Measurements from ENCODE around the gene RPA1.

DNA sequence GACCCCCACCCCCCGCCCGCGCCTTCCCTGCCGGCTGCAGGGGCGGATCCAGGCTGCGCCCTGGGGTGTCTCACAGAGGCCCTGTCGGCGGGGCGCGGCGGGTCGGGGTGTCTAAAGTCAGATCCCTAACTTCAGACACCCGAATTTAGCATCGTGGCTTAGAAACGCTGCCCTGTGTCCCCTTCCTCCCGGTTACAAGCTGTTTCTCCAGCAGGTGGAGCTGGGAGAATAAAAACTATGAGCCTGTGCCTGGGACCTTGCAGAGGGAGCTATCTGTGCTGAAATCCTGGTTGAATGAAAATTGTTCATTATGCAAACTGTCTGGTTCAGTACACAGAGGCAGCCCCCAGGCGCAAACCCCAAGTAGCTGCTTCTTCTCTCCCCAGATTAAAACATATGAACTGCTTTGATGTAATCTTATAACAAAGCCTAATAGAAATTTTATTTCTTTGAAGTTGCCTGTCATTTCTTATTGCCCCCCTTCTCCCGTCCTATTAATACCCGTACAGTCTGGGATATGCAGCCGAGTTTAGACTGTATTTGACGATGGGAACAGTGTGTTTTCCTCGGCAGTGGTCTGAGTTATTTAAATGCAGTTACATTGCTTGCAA is 79.0 kb downstream of the RPA1 start:
- TF ChIP-seq, protein P1, sequence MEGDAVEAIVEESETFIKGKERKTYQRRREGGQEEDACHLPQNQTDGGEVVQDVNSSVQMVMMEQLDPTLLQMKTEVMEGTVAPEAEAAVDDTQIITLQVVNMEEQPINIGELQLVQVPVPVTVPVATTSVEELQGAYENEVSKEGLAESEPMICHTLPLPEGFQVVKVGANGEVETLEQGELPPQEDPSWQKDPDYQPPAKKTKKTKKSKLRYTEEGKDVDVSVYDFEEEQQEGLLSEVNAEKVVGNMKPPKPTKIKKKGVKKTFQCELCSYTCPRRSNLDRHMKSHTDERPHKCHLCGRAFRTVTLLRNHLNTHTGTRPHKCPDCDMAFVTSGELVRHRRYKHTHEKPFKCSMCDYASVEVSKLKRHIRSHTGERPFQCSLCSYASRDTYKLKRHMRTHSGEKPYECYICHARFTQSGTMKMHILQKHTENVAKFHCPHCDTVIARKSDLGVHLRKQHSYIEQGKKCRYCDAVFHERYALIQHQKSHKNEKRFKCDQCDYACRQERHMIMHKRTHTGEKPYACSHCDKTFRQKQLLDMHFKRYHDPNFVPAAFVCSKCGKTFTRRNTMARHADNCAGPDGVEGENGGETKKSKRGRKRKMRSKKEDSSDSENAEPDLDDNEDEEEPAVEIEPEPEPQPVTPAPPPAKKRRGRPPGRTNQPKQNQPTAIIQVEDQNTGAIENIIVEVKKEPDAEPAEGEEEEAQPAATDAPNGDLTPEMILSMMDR (conservative IDR thresholded peaks at IDR 0.05 in 1 of 2, IDR thresholded peaks at IDR 0.05 in 1 of 2; ENCODE audit: low read depth in 1 of 2, low read length in 2 of 2), result peak; percentile 77 to 81
- TF ChIP-seq EZH2 (IDR thresholded peaks at IDR 0.05; ENCODE audit: low read length, missing control alignments), result no peak
